Activated T-cell treated with anti-CD3 and anti-CD28 coated beads, Interleukin-2, amount 50 U/mL, for 1 hour (primary cell): Measurements from ENCODE around the gene NTRK1.

Experiments
- DNase-seq: peaks from one replicate; pipeline ENCODE4 v3.0.0-alpha.2; 2020

The NTRK1 gene

GRCh38 chr1:156839426-156840109 is 21.1 kb upstream of the NTRK1 start:
- DNase-seq, result no peak

- no peak for DNase-seq
Measured at GRCh38 chr1:156840186-156840897, 20.3 kb upstream of the NTRK1 start.

GRCh38 chr1:156840898-156841279 is 19.8 kb upstream of the NTRK1 start:
- DNase-seq, result no peak

- DNase-seq, result no peak
Measured at GRCh38 chr1:156841295-156841855, 19.3 kb upstream of the NTRK1 start.

- no peak for DNase-seq
Measured at GRCh38 chr1:156842618-156843300, 17.9 kb upstream of the NTRK1 start.

- no peak for DNase-seq
Measured at GRCh38 chr1:156844102-156844501, 16.6 kb upstream of the NTRK1 start.

GRCh38 chr1:156844638-156845037 is 16.0 kb upstream of the NTRK1 start:
- DNase-seq, result no peak

GRCh38 chr1:156845055-156845952 is 15.4 kb upstream of the NTRK1 start:
- DNase-seq, result peak; percentile 62

- DNase-seq, result no peak
Measured at GRCh38 chr1:156845953-156846545, 14.6 kb upstream of the NTRK1 start.

- DNase-seq, result no peak
Measured at GRCh38 chr1:156846643-156847042, 14.0 kb upstream of the NTRK1 start.

- DNase-seq, result no peak
Measured at GRCh38 chr1:156847591-156848460, 12.8 kb upstream of the NTRK1 start.

- peak; percentile 76 for DNase-seq
Measured at GRCh38 chr1:156848461-156849150, 12.1 kb upstream of the NTRK1 start.

GRCh38 chr1:156849151-156849496 is 11.5 kb upstream of the NTRK1 start:
- no peak for DNase-seq

GRCh38 chr1:156851779-156852417 is 8.8 kb upstream of the NTRK1 start:
- DNase-seq, result no peak

- DNase-seq, result no peak
Measured at GRCh38 chr1:156852418-156852874, 8.2 kb upstream of the NTRK1 start.

GRCh38 chr1:156853761-156854160 is 6.9 kb upstream of the NTRK1 start:
- no peak for DNase-seq

- DNase-seq, result no peak
Measured at GRCh38 chr1:156854634-156855033, 6.0 kb upstream of the NTRK1 start.

- no peak for DNase-seq
Measured at GRCh38 chr1:156856282-156856785, 4.3 kb upstream of the NTRK1 start.

GRCh38 chr1:156857532-156857931 is 3.1 kb upstream of the NTRK1 start:
- no peak for DNase-seq

GRCh38 chr1:156858555-156858956 is 2.1 kb upstream of the NTRK1 start:
- DNase-seq, result no peak
